Peyer's patch (tissue), 4 donors: ENCODE data around the gene KCNMA1.

ENCODE experiments used
- POLR2A ChIP-seq, 2 donors: fragments of 450-650 bp; IDR thresholded peaks; one replicate each; pipeline ENCODE4 v1.5.1; 2017; ENCODE audit warnings: antibody characterized with exemption in 2 of 2, mild to moderate bottlenecking in 2 of 2, moderate library complexity in 2 of 2
- TF ChIP-seq, protein P1 (sequence below), 6 experiments: fragments of 450-650 bp in 4 of 6; fragments of 200-600 bp in 2 of 6; sonication (generic) in 1 of 6; IDR thresholded peaks; one replicate each; pipeline ENCODE4 v1.5.1; 2017 to 2019; ENCODE audit warnings: antibody characterized with exemption in 6 of 6, mild to moderate bottlenecking in 3 of 6, moderate library complexity in 1 of 6

- TF ChIP-seq, protein P1, sequence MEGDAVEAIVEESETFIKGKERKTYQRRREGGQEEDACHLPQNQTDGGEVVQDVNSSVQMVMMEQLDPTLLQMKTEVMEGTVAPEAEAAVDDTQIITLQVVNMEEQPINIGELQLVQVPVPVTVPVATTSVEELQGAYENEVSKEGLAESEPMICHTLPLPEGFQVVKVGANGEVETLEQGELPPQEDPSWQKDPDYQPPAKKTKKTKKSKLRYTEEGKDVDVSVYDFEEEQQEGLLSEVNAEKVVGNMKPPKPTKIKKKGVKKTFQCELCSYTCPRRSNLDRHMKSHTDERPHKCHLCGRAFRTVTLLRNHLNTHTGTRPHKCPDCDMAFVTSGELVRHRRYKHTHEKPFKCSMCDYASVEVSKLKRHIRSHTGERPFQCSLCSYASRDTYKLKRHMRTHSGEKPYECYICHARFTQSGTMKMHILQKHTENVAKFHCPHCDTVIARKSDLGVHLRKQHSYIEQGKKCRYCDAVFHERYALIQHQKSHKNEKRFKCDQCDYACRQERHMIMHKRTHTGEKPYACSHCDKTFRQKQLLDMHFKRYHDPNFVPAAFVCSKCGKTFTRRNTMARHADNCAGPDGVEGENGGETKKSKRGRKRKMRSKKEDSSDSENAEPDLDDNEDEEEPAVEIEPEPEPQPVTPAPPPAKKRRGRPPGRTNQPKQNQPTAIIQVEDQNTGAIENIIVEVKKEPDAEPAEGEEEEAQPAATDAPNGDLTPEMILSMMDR (IDR thresholded peaks at IDR 0.05): no peak
- TF ChIP-seq POLR2A (IDR thresholded peaks at IDR 0.05): no peak
These were observed 34.6 kb downstream of the KCNMA1 start for GRCh38 chr10:77602913-77603533.
